IMR-90 (cell line): Measurements from ENCODE around the gene PUS3. TPM values are rescaled to one million over a fixed set of nuclear protein-coding genes. Genes with fewer than 3 reads are reported as not detected.

Source experiments
- ATAC-seq: fragments of 200-7000 bp; cut with Tn5 transposase; 2 replicates; pipeline ENCODE4 v1.9.1; 2020; ENCODE audit warnings: low read depth, mild to moderate bottlenecking, moderate library complexity
- BruUV-seq: library from RNA; stranded (reverse); fragments of 400-500 nt; replicated peaks from 2 replicates; lab custom pipeline; 2021; lab: Mats Ljungman, UMichigan
- CTCF ChIA-PET: fragments of 300-600 bp; formaldehyde crosslinking; extraction: SDS; loops from one replicate; lab custom pipeline; 2021; ENCODE audit warnings: antibody characterized with exemption; lab: Yijun Ruan, JAX
- POLR2A ChIA-PET: fragments of 300-600 bp; sonication (Branson Sonifier 250); formaldehyde crosslinking; loops from one replicate; lab custom pipeline; 2022; ENCODE audit warnings: antibody characterized with exemption; ENCODE audit not compliant: unreplicated experiment; lab: Charles Lee
- DNase-seq: peaks from one replicate; pipeline ENCODE4 v3.0.0; 2013
- H2AFZ ChIP-seq: replicated peaks from 2 replicates; pipeline ENCODE3; 2013; ENCODE audit warnings: low read length, mild to moderate bottlenecking; ENCODE audit not compliant: poor library complexity
- H2AK5ac ChIP-seq: 2 replicates; pipeline ENCODE4 v1.6.1; 2013; ENCODE audit warnings: low read depth, low read length, inconsistent platforms
- H2AK9ac ChIP-seq: replicated peaks from 2 replicates; pipeline ENCODE3; 2013; ENCODE audit warnings: mild to moderate bottlenecking, low read depth, low read length, moderate library complexity; ENCODE audit not compliant: poor library complexity
- H2BK120ac ChIP-seq: 2 replicates; pipeline ENCODE4 v1.6.1; 2013; ENCODE audit warnings: low read depth, low read length, inconsistent platforms
- H2BK15ac ChIP-seq: 3 replicates; pipeline ENCODE4 v1.6.1; 2013; ENCODE audit warnings: low read depth, low read length, inconsistent platforms
- H2BK20ac ChIP-seq: 2 replicates; pipeline ENCODE4 v1.6.1; 2013; ENCODE audit warnings: low read depth, mild to moderate bottlenecking, inconsistent platforms, low read length, moderate library complexity
- H2BK5ac ChIP-seq: 2 replicates; pipeline ENCODE4 v1.6.1; 2013; ENCODE audit warnings: mild to moderate bottlenecking, low read depth, low read length, inconsistent platforms; ENCODE audit not compliant: poor library complexity, severe bottlenecking
- H3K14ac ChIP-seq: replicated peaks from 2 replicates; pipeline ENCODE4 v1.6.1; 2013; ENCODE audit warnings: low read depth, low read length, inconsistent platforms
- H3K18ac ChIP-seq: 2 replicates; pipeline ENCODE4 v1.6.1; 2013; ENCODE audit warnings: low read depth, low read length, control low read depth
- H3K23ac ChIP-seq: 2 replicates; pipeline ENCODE4 v1.6.1; 2013; ENCODE audit warnings: low read depth, low read length, inconsistent platforms
- H3K27ac ChIP-seq: 2 replicates; pipeline ENCODE4 v1.5.1; 2013; ENCODE audit warnings: mild to moderate bottlenecking, control low read depth, low read length; ENCODE audit not compliant: insufficient read depth
- H3K27me3 ChIP-seq: 2 replicates; pipeline ENCODE4 v1.6.1; 2013; ENCODE audit warnings: low read length; ENCODE audit not compliant: control insufficient read depth, insufficient read depth
- H3K36me3 ChIP-seq: 2 replicates; pipeline ENCODE4 v1.6.1; 2013; ENCODE audit warnings: low read length, mixed read lengths; ENCODE audit not compliant: control insufficient read depth, insufficient read depth
- H3K4ac ChIP-seq: 2 replicates; pipeline ENCODE4 v1.6.1; 2013; ENCODE audit warnings: low read depth, low read length, inconsistent platforms
- H3K4me1 ChIP-seq: 2 replicates; pipeline ENCODE4 v1.6.1; 2013; ENCODE audit warnings: low read length, mixed read lengths; ENCODE audit not compliant: control insufficient read depth, insufficient read depth
- H3K4me2 ChIP-seq: 2 replicates; pipeline ENCODE4 v1.6.1; 2013; ENCODE audit warnings: low read depth, mild to moderate bottlenecking, control low read depth, low read length, moderate library complexity
- H3K4me3 ChIP-seq: 2 replicates; pipeline ENCODE4 v1.5.1; 2013; ENCODE audit warnings: low read depth, mild to moderate bottlenecking, control low read depth, low read length, moderate library complexity; ENCODE audit not compliant: insufficient read depth
- H3K56ac ChIP-seq: 2 replicates; pipeline ENCODE4 v1.6.1; 2013; ENCODE audit warnings: low read length, inconsistent platforms; ENCODE audit not compliant: insufficient read depth; ENCODE audit errors: extremely low read depth
- H3K79me1 ChIP-seq, 2 experiments: 2 replicates each; pipeline ENCODE4 v1.6.1; 2013; ENCODE audit warnings: low read length in 2 of 2, inconsistent platforms in 1 of 2, low read depth in 1 of 2
- H3K9ac ChIP-seq: 2 replicates; pipeline ENCODE4 v1.6.1; 2013; ENCODE audit warnings: low read depth, low read length, control low read depth
- H3K9me1 ChIP-seq: 2 replicates; pipeline ENCODE4 v1.6.1; 2013; ENCODE audit warnings: low read length, inconsistent platforms; ENCODE audit not compliant: insufficient read depth
- H3K9me3 ChIP-seq: 2 replicates; pipeline ENCODE4 v1.6.1; 2013; ENCODE audit warnings: low read length; ENCODE audit not compliant: control insufficient read depth, insufficient read depth
- H4K20me1 ChIP-seq: 2 replicates; pipeline ENCODE4 v1.6.1; 2013; ENCODE audit warnings: low read length, inconsistent platforms; ENCODE audit not compliant: insufficient read depth
- H4K5ac ChIP-seq: 2 replicates; pipeline ENCODE4 v1.6.1; 2013; ENCODE audit warnings: mild to moderate bottlenecking, low read depth, low read length, control low read depth
- H4K8ac ChIP-seq, 2 experiments: 2 replicates each; pipeline ENCODE4 v1.6.1; 2013; ENCODE audit warnings: low read depth in 2 of 2, low read length in 2 of 2, control low read depth in 1 of 2, inconsistent platforms in 1 of 2
- H4K91ac ChIP-seq: 2 replicates; pipeline ENCODE4 v1.6.1; 2013; ENCODE audit warnings: low read depth, low read length, inconsistent platforms; ENCODE audit not compliant: insufficient read depth
- BHLHE40 ChIP-seq: fragments of 150-350 bp; IDR thresholded peaks from 2 replicates; pipeline ENCODE4 v1.6.1; 2016; ENCODE audit warnings: mild to moderate bottlenecking, low read depth, low read length
- RFX5 ChIP-seq: IDR thresholded peaks from 2 replicates; pipeline ENCODE4 v1.8.0; 2012; ENCODE audit warnings: low read depth, mild to moderate bottlenecking, low read length, moderate library complexity
- dilution Hi-C: fragments of 300-500 bp; cut with HindIII; formaldehyde crosslinking; loops from one replicate; pipeline ENCODE4 v1.14.3; 2018; ENCODE audit warnings: low sequenced_read_pairs; ENCODE audit not compliant: unreplicated experiment
- in situ Hi-C: fragments of 300-500 bp; cut with MboI; formaldehyde crosslinking; loops from 3 replicates; pipeline ENCODE4 v1.14.3; 2019; ENCODE audit warnings: low sequenced_read_pairs, inconsistent platforms, mixed read lengths
- intact Hi-C: fragments of 100-400 bp; cut with micrococcal nuclease; formaldehyde crosslinking; loops from 2 replicates; pipeline ENCODE4 v1.10.0; 2022
- polyA plus RNA-seq, 3 experiments: library from polyadenylated mRNA; depleted of rRNA; stranded (reverse); fragments of >200 nt; gene quantifications; 2 replicates each; pipeline ENCODE4 v1.2.3, GENCODE V29; 2012; ENCODE audit warnings: low replicate concordance in 1 of 3
- total RNA-seq: library from RNA; depleted of rRNA; stranded (reverse); fragments of >200 nt; gene quantifications from 2 replicates; pipeline ENCODE4 v1.2.3, GENCODE V29; 2012

PUS3 gene
- total and polyA plus RNA-seq, 2 of the 4 experiments (the other 2 are of a cell fraction), result 6.1 to 11.7 TPM

DNA sequence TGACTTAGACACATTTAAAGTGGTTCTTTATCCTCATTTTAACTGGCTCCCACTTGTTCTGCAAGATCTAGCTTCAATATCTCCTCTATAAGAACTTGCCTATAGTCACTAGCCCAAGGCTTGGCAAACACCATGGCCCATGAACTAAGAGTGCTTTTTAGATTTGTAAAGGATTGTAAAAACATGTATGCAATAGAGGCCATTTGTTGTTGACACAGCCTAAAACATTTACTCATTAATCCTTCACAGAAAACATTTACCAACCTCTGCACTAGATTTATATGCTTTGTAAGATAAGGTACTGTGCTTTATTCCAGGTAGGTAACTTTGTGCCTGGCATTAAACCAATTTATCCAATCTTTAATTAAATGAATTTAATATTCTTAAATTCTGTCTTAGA lies 10.0 kb downstream of the PUS3 start:
- no peak overlapping the region for H4K91ac ChIP-seq
- H3K4ac ChIP-seq, result no peak overlapping the region
- no TSS peak for BruUV-seq
- H2AFZ ChIP-seq, result no peak overlapping the region
- no peak overlapping the region for H3K14ac ChIP-seq
- H3K27me3 ChIP-seq, result no peaks in the 10 kb centered on the region
- ATAC-seq (no peak), DNase-seq (no peak)
- peaks cover 6% of the 10 kb centered on the region for H3K36me3 ChIP-seq
- TF ChIP-seq BHLHE40 (no peak), RFX5 (no peak)
- no peak overlapping the region for H3K23ac ChIP-seq
- no peak overlapping the region for H2AK9ac ChIP-seq
- no peak overlapping the region for H2BK20ac ChIP-seq
- H3K4me3 ChIP-seq, result no peak overlapping the region
- in situ Hi-C loops, result no loop called here
- H4K5ac ChIP-seq, result no peak overlapping the region
- H4K20me1 ChIP-seq, result no peaks in the 10 kb centered on the region
- peaks cover 24 to 45% of the 10 kb centered on the region in 2 experiments for H3K79me1 ChIP-seq
- no peak overlapping the region; the same call in 1 of the 2 replicates for H3K18ac ChIP-seq
- intact Hi-C loops, result no loop called here
- H3K4me1 ChIP-seq, result peaks cover 4% of the 10 kb centered on the region
- dilution Hi-C loops, result no loop called here
- no peak overlapping the region for H2AK5ac ChIP-seq
- H2BK5ac ChIP-seq, result no peak overlapping the region
- no peak overlapping the region for H3K9ac ChIP-seq
- no peak overlapping the region for H2BK120ac ChIP-seq
- H3K27ac ChIP-seq, result no peak overlapping the region
- H3K9me1 ChIP-seq, result no peaks in the 10 kb centered on the region; the same call in 1 of the 2 replicates
- H2BK15ac ChIP-seq, result no peak overlapping the region
- no peak overlapping the region for H4K8ac ChIP-seq
- POLR2A ChIA-PET, result no interaction called here
- no peak overlapping the region for H3K4me2 ChIP-seq
- CTCF ChIA-PET, result no interaction called here
- H3K56ac ChIP-seq, result no peak overlapping the region
- H3K9me3 ChIP-seq, result no peaks in the 10 kb centered on the region
